ENCODE data around the gene SEC22C.
"Not testable (repeated sequence)": the region's sequence is repeated elsewhere in the genome, so short reads cannot be mapped to it uniquely, and the experiment has no call there.

Gene SEC22C

DNA sequence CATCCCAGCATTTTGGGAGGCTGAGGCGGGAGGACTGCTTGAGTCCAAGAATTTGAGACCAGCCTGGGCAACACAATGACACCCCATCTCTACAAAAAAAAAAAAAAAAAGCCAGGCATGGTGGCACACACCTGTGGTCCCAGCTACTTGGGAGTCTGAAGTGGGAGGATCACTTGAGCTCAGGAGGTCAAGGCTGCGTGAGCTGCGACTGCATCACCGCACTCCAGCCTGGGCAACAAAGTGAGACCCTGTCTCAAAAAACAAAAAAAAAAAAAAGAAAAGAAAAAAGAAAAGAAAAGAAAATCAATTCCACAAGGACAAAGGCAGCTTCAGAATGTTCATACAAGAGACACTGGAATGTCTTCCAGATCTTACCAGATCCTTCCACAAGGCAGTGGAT is 2.4 kb downstream of the SEC22C start:
- DNase-seq: not testable (repeated sequence)

DNA sequence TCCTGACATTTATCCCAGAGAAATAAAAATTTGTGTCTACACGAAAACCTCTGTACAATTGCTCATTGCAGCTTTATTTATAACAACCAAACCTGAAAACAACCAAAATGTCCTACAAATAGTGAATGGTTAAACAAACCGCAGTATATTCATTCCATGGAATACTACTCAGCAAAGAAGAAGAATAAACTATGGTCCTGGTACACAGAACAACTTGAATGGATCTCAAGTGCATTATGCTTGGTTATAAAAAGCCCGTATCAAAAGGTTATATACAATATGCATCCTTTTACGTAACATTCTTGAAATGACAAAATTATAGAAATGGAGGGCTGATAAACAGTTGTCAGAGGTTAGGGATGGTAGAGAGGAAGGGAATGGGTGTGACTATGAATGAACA is 3.7 kb downstream of the SEC22C start:
- DNase-seq: no peak

DNA sequence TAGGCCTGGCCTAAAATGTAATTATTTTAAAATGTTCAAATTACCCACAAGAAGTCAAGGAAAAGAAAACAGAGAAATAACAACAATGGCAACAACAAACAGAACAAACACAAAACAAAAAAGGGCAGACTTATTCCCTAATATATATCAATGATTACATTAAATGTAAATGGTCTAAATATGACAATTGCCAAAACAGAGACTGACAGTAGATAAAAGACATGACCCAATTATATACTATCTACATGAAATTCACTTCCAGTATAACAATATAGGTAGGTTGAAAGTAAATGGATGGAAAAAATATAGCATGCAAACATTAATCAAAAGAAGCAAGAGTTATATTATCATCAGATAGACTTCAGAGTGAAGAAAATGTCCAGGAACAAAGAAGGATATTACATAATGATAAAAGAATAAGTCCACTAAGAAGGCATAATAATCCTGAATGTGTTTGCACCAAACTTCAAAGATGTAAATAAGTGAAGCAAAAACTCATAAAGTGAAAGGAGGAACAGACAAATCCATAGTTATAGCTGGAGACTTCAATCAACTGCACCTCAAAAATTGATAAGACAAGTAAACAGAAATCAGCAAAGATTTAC is 6.5 kb downstream of the SEC22C start:
- DNase-seq: no peak

DNA sequence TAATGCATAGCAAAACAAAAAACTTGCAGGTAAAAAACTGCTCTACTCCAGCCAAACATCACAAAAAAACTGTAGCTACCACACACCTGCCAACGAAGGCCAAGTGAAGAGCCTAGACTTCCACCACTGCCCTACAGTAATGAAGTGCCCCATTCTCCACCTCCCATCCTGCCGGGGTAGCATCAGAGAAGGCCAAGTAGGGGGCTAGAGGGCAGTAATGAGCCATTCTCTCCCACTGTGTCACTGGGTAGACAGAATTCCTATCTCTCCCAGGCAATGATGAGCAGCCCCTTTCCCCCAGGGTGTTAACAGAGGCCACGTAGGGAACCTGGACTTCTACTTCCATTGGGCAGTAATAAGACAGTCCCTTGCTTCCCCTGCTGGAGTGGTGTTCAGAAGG is 9.5 kb downstream of the SEC22C start:
- DNase-seq: no peak

DNA sequence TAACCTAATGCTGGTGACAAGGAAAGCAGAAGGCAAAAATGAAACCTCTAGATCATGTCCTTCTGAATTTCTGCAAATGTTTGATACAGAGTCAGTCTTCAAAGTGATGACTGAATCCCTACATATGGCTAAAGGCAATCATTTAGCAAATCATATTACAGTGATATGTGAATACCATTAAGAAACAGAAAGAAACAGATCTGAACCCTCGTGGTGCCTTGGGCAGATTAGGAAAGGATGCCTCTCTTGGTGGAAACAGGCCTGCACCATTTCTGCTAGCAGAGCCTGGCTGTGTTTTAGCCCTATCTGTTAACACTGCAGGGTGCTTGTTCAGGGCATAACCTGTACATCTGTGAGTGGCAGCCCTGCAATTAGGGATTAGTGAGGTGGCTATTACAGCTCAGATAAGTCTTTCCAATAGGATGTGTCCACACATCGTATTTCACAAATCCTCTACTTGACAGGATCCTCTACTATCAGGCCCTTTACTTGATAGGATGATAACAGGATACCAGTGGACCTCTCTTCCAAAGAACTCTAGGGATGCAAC is 12.1 kb downstream of the SEC22C start:
- no peak for DNase-seq

DNA sequence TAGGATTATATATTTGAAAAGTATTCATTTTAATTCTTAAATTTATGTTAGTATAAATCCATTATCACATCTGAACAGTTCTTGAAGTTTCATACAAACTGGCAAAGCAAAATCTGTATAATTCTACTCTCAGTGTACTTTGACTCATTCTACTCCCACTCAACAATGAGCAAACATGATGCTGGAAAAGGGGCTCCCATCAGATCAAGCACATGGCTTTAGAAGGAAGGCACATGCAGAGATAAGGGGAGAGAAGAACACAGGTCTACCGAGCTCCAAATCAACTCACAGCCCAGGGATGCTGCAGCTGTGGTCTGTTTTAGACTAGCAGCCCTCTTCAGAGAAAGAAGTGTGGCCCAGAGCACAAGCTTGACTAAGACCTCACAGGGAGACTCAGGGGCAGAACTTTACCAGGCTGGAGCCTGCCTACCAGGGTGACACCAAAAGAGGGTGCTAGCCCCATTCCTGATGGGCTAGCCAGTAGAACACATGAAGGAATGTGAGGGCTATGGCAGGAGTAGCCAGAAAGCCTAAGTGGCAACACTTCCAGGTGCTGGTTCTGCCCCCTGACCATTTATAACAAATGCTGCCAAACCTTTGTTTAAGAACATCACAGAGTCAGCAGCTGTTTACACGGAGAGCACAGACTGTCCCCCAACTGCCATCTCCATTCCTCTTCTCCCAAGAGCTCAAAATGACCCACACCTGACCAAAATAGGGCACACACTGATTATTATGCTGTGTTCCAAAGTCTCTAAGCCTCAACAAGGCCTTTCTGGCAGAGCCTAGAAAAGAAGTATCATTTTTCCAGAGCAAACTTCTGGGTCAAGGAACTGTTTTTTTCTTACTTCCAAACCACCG is 19.5 kb downstream of the SEC22C start:
- DNase-seq: no peak

DNA sequence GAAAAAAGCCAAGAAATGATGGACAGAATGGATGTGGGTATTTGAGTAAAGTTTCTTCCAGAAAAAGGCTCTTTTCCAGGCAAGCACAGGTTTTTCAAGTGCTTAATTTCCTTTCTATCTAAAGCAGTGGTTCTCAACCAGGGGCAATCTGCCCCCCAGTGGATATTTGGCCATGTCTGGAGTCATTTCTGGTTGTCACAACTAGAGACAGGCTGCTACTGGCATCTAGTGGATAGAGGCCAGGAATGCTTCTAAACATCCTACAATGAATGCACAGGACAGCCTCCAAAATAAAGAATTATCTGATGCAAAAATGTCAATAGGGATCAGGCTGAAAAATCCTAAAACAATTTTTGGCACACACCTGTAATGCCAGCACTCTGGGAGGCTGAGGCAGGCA is 23.9 kb downstream of the SEC22C start:
- no peak for DNase-seq

DNA sequence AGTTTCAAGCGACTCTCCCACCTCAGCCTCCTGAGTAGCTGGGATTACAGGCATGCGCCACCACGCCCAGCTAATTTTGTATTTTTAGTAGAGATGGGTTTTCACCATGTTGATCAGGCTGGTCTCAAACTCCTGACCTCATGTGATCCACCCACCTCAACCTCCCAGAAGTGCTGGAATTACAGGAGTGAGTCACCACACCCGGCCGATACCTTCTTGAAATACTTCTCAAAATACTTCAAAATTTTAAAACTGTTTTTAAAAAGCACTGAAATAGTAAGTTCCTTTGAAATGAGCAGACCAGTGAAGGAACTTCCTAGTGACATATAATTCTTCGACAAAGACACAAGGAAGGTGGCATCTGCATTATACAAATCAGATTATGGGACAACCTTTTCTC is 24.9 kb downstream of the SEC22C start:
- DNase-seq: not testable (repeated sequence)

DNA sequence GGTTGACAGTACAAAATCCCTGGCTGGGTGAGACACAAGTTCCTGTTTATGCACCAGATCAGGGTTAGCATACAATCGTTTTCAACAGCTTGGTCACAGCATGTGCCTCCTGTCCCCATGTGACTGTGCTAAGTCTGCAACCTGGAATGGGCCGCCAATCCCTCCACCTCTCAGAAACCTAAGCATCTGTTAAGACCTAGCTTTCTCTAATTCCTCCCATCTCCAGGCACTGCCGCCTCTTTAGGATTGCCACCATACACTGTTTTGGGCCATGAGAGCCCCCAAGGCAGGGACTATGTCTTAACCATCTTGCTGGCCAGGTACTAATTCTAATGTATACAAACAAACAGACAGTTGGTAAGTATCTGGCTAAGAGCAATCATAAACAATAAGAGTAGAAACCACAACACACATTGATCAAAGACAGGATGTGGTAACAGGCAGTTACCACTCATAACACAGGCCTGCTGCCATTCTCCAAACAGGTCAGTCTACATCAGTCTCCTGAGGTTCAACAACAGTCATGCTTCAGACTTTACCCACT is 25.6 kb downstream of the SEC22C start:
- DNase-seq: peak; percentile 33

DNA sequence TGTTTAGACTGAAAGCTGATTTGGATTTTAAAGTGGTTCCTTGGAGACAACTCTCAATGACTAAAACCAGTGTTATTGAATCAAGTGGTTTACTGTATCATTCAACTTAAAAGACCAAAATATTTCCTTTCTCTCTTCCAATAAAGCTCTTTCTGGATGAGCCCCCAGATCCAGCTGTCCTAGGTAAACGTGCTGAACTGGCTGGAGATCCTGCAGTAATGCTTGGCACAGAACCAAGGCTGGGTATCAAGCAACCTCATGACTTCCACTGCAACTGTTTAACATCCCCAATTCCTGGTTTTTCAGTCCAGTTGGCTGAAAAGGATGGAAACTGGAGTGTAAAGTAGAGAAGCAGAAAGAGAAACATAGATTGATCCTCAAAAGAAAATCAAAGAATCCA is 28.9 kb downstream of the SEC22C start:
- no peak for DNase-seq

DNA sequence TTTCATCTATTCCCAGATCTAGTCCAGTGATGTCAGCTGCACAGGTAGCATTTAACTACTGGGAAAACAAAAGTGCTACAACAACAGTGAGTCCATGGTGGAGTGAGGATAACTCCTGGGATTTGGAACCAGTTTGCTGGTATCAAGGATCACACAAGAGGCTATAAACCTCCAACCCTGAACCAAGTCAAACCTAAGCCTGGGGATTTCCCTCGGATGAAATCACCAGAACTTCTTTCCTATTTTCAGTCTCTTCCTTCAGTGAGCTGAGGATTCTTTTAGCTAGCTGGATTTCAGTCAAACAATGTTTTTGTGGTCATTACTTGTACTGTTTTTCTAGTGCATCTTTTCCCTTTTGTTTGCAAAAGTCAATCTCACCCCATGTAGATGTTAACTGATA is 31.5 kb downstream of the SEC22C start:
- no peak for DNase-seq

DNA sequence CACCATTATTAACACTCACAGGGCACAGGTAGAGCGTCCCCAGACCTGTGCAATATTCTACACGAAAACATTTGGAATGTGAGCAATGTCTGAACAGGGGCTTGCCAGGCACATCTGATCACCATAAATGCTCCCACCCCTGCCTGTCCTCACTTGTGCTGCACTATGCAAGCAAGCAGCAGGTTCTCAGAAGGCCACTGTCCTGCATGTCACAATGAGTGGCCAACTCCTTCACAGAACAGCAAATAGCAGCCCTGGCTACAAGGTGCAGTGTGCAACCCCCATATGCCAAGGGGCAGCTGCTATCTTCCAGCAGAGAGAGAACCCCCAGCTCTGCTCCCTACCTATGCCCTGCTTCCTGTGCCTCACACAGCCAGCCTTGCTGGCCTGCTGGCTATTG is 32.6 kb downstream of the SEC22C start:
- DNase-seq: no peak

DNA sequence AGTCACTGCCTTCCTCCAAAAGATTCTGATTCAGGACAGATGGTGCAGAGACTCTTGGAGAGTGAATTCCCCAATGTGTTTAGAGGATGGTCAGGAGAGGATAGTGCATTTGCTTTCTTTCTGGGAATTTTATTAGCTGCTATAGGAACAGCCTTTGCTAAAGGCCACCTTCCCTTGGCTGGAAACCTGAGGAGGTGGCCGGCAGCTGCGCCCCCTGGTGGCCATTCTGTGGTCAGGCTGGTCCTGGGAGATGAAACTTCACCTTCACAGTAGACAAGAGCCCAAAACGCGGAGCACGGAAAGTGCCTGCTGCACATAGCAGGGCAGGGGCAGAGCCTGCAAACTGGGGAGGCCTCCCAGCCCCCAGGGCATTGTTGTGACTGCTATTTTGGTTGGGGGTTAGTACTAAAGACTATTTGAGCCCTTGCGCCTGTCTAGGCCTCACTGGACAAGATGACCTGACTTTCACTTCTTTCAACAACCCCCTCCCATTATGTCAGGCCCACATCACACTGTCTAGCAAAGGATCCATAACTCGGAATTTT is 34.3 kb downstream of the SEC22C start:
- DNase-seq: peak; percentile 66

DNA sequence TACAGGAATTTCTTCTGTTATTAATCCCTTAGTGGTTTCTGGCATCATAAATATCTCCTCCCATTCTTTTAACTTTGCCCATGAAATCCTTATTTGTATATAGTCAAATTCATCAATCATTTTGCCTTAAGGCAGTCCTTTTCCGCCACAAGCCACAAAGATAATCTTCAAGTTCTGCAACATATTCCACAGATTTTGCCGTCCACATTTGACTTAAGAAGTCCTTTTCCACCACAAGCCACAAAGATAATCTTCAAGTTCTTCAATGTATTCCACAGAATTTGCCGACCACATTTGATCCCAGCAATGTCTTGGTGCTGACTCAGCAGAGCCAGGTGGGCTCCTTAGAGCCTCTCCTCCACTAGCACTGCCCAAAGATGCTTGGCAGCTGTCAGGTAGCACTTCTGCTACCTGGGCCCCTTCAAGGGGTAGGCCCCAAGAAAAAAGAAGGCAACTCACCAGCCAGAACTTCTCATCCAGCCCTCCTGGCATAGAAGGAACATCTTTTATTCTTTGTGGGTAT is 35.0 kb downstream of the SEC22C start:
- no peak for DNase-seq

DNA sequence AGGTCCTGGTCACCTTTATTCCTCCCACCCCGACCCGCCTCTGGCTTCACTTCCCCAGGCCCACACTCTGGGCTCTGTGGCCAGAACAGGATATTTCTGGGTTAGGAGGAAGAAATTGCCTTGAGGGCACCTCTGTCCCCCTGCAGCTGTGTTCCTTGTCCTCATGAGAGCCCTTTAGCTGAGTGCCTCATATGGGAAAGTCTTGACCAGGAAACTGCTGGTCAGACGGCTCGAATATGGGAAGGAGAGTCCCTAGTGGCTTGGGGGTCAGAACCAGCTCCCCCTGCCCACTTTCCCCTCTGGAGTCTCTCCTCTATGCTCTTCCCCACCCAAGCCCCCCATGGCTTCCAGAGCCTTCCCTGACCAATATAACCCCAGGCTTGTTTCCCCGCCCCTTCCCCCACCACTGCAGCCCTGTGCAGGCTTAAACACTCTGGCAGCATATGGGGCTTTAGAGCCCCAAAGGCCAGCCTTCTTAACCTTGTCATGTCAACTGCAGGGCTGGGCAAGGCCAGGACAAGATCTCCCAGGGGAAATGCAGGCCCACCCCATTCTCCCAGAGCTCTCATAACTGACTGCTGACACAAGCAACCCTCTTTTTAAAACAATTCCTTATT is 36.4 kb downstream of the SEC22C start:
- DNase-seq: no peak

DNA sequence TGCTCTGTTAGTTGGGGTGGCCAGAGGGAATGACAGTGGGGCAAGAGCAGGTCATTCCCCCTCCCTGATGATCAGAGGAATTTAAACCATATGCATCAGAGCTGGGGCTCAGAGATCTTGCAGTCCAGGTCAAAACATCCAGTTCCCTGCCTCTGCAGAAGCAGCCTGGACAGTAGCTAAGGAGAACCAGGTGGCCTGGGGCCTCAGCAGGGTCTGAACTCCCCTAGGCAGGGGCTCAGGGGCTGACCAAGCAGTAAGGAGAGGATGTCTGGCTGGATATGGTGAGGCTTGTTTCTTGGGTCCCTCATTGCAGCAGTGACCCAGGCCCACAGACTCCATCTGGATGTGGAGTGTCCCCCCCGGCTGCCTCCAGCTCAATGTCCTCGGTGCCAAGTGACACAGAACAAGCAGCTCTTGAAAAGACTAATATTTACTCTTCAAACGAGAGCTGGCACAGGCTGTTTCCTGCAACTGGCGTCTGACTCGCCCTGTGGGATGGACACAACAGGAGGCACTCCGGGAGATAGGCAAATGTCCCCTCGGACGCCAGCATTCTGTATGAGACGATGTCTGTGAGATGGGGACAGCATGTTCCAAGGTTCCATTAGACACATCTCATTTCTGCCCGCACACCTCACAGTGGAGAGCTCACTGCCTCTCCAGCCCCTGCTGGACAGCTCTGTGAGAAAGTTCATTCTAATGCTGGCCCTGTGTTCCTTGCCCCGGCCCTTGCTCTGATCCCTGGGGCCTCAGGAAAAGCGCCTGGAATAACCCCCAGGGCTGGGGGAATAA is 37.1 kb downstream of the SEC22C start:
- DNase-seq: no peak

DNA sequence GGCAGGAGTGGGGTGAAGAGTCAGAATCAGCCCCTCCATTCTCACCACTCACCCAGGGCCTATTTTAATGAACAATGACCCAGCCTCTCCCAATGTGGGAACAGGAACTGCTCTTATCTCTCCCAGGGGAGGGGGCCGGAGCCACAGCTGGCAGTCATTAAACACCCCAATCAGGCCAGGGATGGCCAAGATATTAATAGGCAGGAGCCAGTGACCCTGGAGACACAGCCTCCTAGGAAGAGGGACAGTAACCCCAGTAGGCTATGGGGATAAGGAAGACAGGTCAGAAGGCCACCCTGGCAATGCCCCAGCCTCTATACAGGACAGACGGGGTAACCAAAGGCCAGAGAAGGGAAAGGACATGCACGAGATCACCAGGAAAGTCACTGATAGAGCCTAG is 40.7 kb downstream of the SEC22C start:
- no peak for DNase-seq

DNA sequence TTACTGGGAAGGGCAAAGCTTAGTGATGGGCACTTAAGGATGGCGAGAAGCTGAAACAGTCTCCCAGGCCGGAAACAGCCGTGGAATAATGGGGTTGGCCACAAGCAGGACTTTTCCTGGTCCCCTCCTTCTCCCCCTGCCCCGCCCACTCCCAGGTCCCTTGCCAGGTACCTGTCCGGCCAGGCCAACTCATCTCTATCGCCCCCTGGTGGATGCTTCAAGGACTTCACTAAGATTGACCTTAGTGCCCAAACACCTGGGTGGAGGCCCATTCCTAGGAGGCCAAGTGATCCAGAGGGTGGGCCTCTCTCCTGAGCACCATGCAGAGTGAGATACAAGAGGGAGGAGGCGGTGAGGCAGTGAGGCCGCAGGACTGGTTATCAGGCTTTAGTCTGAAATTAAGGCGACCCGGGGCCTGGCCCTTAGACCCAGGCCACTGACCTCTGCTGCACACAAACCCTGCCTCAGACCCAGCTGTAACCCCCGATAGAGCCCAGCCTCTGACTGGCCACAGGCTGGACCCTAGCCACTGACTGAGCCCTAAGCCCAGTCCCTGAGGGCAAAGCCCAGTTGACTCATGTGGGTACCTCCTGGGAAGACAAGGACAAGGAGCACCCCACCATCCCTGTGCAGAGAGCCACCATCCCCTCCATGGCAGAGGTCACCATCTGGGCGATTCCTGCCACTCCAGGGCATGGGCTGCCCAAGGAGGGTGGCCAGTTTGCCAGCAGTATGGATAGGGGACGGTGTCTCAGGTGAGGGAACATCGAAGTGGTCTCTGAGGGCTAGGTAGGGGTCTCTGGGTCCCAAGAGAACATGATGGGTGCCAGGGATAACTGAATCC is 41.7 kb downstream of the SEC22C start:
- DNase-seq: peak; percentile 71

DNA sequence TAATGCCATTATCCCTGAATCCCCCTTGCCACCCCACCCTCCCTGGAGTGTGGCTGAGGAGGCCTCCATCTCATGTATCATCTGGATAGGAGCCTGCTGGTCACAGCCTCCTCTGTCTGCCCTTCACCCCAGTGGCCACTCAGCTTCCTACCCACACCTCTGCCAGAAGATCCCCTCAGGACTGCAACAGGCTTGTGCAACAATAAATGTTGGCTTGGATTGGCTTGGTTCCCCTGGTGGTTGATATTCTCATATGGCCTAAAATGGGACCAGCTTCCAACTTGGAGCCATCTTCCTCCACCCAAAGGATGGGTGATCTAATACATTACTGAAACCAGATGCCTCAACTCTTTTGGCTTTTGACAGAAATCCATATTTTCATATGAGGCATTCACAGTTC is 44.4 kb downstream of the SEC22C start:
- no peak for DNase-seq

DNA sequence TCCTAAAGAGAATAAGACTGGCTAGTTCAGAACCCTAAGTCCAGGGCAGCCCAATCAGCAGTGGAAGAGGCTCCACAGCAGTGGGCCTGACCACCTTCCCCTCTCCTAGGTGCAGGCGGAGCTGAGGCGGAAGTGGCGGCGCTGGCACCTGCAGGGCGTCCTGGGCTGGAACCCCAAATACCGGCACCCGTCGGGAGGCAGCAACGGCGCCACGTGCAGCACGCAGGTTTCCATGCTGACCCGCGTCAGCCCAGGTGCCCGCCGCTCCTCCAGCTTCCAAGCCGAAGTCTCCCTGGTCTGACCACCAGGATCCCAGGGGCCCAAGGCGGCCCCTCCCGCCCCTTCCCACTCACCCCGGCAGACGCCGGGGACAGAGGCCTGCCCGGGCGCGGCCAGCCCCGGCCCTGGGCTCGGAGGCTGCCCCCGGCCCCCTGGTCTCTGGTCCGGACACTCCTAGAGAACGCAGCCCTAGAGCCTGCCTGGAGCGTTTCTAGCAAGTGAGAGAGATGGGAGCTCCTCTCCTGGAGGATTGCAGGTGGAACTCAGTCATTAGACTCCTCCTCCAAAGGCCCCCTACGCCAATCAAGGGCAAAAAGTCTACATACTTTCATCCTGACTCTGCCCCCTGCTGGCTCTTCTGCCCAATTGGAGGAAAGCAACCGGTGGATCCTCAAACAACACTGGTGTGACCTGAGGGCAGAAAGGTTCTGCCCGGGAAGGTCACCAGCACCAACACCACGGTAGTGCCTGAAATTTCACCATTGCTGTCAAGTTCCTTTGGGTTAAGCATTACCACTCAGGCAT is 45.6 kb downstream of the SEC22C start:
- peak; percentile 23 for DNase-seq
